ENCODE data around the gene MUSK. TPM values are rescaled to one million over a fixed set of nuclear protein-coding genes. Genes with fewer than 3 reads are reported as not detected.
A peak's percentile ranks its signal among the peaks of the same experiment; 100 is the strongest.

Gene MUSK
- total RNA-seq, 6 donors from 2014 or later = 0.76 to 6.1 (median 3.9) TPM

GRCh38 chr9:110844121-110844520, 175.5 kb downstream of the MUSK start:
- 88 to 94% methylated on average over 1 of the region's 1 CpG for WGBS, 2 donors
- Histone ChIP-seq H3K36me3 (no peaks in the 10 kb centered on the region), H3K9me3 (no peaks in the 10 kb centered on the region), H3K27ac (no peak overlapping the region), H3K4me3 (no peak overlapping the region), H3K4me1 (no peaks in the 10 kb centered on the region), H3K27me3 (no peaks in the 10 kb centered on the region)
- no peak for TF ChIP-seq POLR2AphosphoS5 (IDR thresholded peaks at IDR 0.05)
- no peak for TF ChIP-seq EP300 (IDR thresholded peaks at IDR 0.05)
- no peak for TF ChIP-seq POLR2A (IDR thresholded peaks at IDR 0.05)
- no peak for TF ChIP-seq CTCF (IDR thresholded peaks at IDR 0.05)
- DNase-seq (no peak), ATAC-seq (ENCODE audit: low FRiP score in 2 of 2) (no peak)

GRCh38 chr9:110846215-110846614, 177.6 kb downstream of the MUSK start:
- WGBS, 2 donors = 84 to 90% methylated on average over 2 of the region's 2 CpGs
- no peak overlapping the region for H3K4me3 ChIP-seq
- H3K27me3 ChIP-seq = no peaks in the 10 kb centered on the region
- no peak for ATAC-seq (ENCODE audit: low FRiP score in 2 of 2)
- no peaks in the 10 kb centered on the region for H3K9me3 ChIP-seq
- no peaks in the 10 kb centered on the region for H3K36me3 ChIP-seq
- TF ChIP-seq POLR2A (IDR thresholded peaks at IDR 0.05) (no peak), EP300 (IDR thresholded peaks at IDR 0.05) (no peak), CTCF (IDR thresholded peaks at IDR 0.05) (no peak), POLR2AphosphoS5 (IDR thresholded peaks at IDR 0.05) (no peak)
- H3K4me1 ChIP-seq = no peaks in the 10 kb centered on the region
- DNase-seq = no peak
- no peak overlapping the region for H3K27ac ChIP-seq

- WGBS, 2 donors = 31 to 41% methylated on average over 3 of the region's 3 CpGs
- H3K27me3 ChIP-seq = no peaks in the 10 kb centered on the region
These were observed 179.1 kb downstream of the MUSK start for GRCh38 chr9:110847671-110848070.

GRCh38 chr9:110850401-110851135, 182.0 kb downstream of the MUSK start:
- Histone ChIP-seq H3K36me3 (no peaks in the 10 kb centered on the region), H3K9me3 (peaks cover 0 to 6% (median 3%) of the 10 kb centered on the region in 4 donors), H3K4me3 (no peak overlapping the region), H3K27ac (no peak overlapping the region), H3K27me3 (no peaks in the 10 kb centered on the region), H3K4me1 (no peaks in the 10 kb centered on the region)
- no peak for DNase-seq
- ATAC-seq (ENCODE audit: low FRiP score in 2 of 2) = no peak
- 71 to 81% methylated on average over 6 of the region's 6 CpGs for WGBS, 2 donors
- no peak for TF ChIP-seq POLR2AphosphoS5 (IDR thresholded peaks at IDR 0.05)
- TF ChIP-seq CTCF (IDR thresholded peaks at IDR 0.05) = no peak
- no peak for TF ChIP-seq EP300 (IDR thresholded peaks at IDR 0.05)
- no peak for TF ChIP-seq POLR2A (IDR thresholded peaks at IDR 0.05)

More at GRCh38 chr9:110847671-110848070, 179.1 kb downstream of the MUSK start:
- Histone ChIP-seq H3K4me3 (no peak overlapping the region), H3K9me3 (no peaks in the 10 kb centered on the region), H3K27ac (no peak overlapping the region), H3K4me1 (no peaks in the 10 kb centered on the region), H3K36me3 (no peaks in the 10 kb centered on the region)
- DNase-seq (no peak), ATAC-seq (ENCODE audit: low FRiP score in 2 of 2) (peak in 1 of 2 donors; percentile 50)
- no peak for TF ChIP-seq EP300 (IDR thresholded peaks at IDR 0.05)
- no peak for TF ChIP-seq POLR2AphosphoS5 (IDR thresholded peaks at IDR 0.05)
- TF ChIP-seq CTCF (IDR thresholded peaks at IDR 0.05) = no peak
- no peak for TF ChIP-seq POLR2A (IDR thresholded peaks at IDR 0.05)

Small RNA genes within 50 kb of the gene (small RNA-seq; reads per million reads assigned to genes)
- 0 reads per million in 4 donors for gene AL513328.1

Other genes with a start within 250 kb of the MUSK start
- 10 to 100 TPM; 25.4 to 54.5 (median 33.0) TPM for gene SVEP1, start 89.0 kb upstream of the MUSK start, total RNA-seq